HG02678 (cell line): ENCODE measurements around the gene SPATA12.

Experiments
- ATAC-seq: cut with Tn5 transposase; IDR thresholded peaks from one replicate; pipeline ENCODE4 v1.9.1; 2021; ENCODE audit warnings: mild to moderate bottlenecking, moderate library complexity; ENCODE audit not compliant: unreplicated experiment

SPATA12 gene

GRCh38 chr3:57060089-57060821 lies at the start of gene SPATA12:
SPATA12 (plus strand) TSS chr3:57060664; CDS start chr3:57073695, 13,031 bp downstream.
- no peak for ATAC-seq

- no peak for ATAC-seq
Measured at GRCh38 chr3:57011022-57011421, 49.4 kb upstream of the SPATA12 start.

- no peak for ATAC-seq
Measured at GRCh38 chr3:57012847-57013246, 47.6 kb upstream of the SPATA12 start.

GRCh38 chr3:57015350-57015729 lies 45.1 kb upstream of the SPATA12 start:
- ATAC-seq: no peak

DNA sequence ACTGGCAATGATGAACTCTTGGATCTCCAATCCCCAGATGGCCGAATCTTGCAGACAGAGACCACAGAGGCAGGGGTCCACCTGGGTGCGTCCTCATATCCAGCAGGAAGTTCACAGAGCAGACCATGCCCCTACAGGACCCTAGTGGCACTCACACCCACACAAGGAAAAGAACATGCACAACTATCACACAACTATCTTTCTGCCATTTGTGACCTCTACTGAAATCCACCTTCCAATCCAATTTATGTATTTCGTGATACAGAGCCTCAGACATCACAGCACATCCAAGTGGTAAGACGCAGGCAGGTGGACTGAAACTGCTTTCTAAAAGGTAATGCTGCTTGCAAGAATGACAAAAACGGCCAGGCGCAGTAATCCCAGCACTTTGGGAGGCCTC lies 44.6 kb upstream of the SPATA12 start:
- ATAC-seq: no peak

GRCh38 chr3:57017459-57017845 lies 43.0 kb upstream of the SPATA12 start:
- ATAC-seq: no peak

GRCh38 chr3:57018246-57018645 lies 42.2 kb upstream of the SPATA12 start:
- ATAC-seq: no peak

DNA sequence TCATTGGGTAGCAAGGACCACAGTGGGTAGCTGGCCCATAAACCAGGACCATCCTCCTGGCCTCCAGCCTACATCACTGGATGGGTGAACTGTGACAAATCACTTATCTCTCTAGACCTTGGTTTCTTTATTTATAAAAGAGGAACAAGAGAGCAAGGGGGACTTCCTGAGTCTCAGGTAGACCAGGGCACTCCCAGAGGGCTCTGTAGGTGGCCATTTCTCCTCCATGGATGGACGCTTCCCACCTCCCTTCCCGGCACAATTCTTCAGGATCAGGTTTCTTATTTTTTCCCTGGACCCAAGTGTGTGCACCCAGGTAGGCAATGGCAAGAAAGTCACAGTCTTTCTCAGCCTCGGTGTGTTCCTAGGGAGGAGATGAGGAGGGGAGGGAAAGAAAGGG lies 41.4 kb upstream of the SPATA12 start:
- ATAC-seq: peak; percentile 50

DNA sequence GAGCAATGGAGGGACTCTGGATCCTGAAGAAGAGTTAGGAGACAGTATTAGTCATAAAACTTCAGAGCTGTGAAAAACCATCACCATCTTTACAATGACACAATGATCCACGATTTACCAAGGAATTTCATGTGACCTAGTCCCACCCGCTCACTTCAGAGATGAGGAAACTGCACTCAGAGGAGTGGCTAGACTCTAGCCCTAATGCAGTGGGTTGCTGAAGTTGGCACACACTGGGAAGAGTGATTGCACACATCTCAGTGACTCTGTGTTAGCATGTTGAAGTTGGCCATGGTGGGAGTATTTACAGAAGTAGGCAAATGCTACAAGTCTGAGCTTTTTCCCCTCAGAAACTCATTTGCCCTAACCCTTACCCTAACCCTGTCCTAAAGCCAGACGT lies 35.2 kb upstream of the SPATA12 start:
- ATAC-seq: no peak

GRCh38 chr3:57026944-57027343 lies 33.5 kb upstream of the SPATA12 start:
- ATAC-seq: no peak

DNA sequence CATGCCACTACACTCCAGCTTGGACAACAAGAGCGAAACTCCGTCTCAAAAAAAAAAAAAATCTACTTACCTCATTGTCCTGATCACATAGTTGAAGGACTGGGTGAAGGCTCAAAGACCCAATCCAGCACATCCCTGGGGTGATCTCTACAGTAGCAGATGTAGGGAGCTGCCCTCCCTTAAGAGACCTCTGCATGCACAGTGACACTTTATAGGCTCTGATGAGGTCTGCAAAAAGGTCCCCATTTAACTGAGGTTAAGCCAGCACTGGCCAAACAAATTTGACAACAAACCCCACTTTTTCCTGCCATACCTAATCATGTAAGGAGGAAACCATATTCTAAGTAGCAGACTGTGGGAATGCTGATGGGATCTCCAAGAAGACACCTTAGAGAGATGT lies 31.1 kb upstream of the SPATA12 start:
- no peak for ATAC-seq

GRCh38 chr3:57029924-57030323 lies 30.5 kb upstream of the SPATA12 start:
- no peak for ATAC-seq

- ATAC-seq: no peak
Measured at GRCh38 chr3:57030721-57031120, 29.7 kb upstream of the SPATA12 start.

GRCh38 chr3:57031631-57032541 lies 28.6 kb upstream of the SPATA12 start:
- no peak for ATAC-seq

GRCh38 chr3:57036952-57037351 lies 23.5 kb upstream of the SPATA12 start:
- ATAC-seq: no peak

DNA sequence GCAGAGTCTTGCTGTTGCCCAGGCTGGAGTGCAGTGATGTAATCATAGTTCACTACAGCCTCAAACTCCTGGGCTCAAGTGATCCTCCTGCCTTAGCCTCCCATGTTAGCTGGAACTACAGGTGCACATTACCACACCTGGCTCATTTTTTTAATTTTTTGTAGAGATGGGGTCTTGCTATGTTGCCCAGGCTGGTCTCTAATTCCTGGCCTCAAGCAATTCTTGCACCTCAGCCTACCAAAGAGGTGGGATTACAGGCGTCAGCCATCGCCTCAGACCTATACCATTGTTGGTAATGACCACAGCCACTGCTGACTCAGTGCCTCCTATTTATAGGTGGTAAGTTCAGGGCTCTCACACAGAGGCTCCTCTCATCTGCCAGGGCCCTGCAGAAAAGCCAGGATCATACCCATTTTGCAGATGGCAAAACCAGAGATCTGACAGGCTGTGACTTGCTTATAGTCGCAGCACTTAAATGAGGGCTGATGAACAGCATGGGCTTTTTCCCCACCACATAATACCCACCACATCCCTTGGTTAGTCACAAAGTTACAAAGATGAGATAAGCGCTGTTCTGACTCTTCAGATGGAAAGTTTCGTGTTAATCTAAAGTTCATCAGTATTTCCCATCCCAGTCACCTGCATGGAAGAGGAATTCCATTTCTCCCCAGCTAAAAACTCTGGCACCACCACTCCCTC lies 21.8 kb upstream of the SPATA12 start:
- no peak for ATAC-seq

DNA sequence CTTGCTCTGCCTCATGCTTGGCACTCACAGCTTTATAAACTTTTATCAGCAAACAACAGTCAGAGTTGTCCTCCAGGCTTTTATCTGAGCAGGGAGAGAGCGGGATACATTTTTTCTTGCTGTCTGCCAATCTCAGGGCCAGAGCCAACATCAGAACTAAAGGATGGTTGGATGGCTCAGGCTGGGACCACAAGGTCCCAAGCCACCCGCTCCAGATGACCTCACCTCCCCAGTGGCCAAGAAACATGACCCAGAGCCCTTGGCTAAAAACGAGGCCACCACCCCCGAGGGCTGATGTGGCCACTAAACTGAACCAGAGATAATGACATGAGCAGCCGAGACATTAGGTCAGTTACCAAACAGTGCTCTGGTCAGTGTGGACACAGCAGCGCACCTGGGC lies 18.8 kb upstream of the SPATA12 start:
- no peak for ATAC-seq

GRCh38 chr3:57043518-57043917 lies 16.9 kb upstream of the SPATA12 start:
- ATAC-seq: no peak

- no peak for ATAC-seq
Measured at GRCh38 chr3:57046101-57046765, 14.2 kb upstream of the SPATA12 start.

DNA sequence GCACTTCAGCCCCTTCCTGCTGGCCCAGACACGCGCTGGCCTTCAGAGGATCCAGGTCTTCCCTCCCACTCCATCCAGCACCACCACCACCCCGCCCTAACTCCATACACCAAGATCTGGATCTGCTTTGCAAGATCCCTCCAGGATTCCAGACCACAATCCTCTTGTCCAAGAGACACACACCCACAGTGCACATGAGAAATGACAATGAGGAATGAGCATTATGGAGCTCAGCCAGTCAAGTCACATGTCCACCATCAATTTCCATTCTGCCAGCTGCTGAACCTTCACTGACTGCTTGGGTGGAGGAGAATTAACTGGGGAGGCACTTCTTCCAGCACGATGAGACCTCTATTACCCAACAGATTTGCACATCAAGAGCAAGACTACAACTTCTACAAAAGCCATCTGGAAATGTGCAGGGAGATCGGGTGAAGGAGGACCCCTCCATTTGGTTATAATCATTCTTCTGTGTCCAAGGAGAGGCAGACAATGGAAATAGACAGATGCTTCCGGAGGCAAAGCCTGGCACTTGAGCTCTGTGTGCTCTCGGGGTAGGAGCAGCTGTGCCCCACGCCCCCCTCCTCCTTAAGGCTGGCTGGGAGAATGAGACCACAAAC lies 12.3 kb upstream of the SPATA12 start:
- ATAC-seq: no peak

DNA sequence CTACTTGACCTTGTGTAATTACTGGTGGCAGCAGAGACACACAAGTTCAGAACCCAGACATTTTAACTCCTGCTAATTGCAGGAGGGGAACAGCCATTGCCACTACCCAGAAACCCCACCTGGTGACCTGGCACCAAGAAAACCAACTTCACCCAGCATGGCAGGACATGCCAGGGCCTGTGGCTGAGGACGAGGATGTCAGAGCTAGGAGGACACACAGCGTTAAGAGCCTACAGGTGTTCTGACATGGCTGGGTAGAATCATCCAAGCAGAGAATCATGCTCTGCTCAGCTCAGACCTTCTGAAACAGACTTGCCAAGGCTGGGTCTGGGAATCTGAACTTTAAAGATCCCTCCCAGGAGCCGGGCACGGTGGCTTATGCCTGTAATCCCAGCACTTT lies 11.7 kb upstream of the SPATA12 start:
- ATAC-seq: no peak
